Ishikawa (cell line): ENCODE data around the gene CDS1.

Experiments
- CEBPB ChIP-seq: IDR thresholded peaks from 2 replicates; pipeline ENCODE4 v1.6.1; 2012
- CREB1 ChIP-seq: IDR thresholded peaks from 2 replicates; pipeline ENCODE4 v1.6.1; 2012; ENCODE audit warnings: low read depth
- EGR1 ChIP-seq: IDR thresholded peaks from 2 replicates; pipeline ENCODE4 v1.6.1; 2012
- EP300 ChIP-seq: IDR thresholded peaks from 2 replicates; pipeline ENCODE4 v1.6.1; 2012; ENCODE audit warnings: borderline replicate concordance
- FOXM1 ChIP-seq: IDR thresholded peaks from 2 replicates; pipeline ENCODE4 v1.6.1; 2012; ENCODE audit warnings: low read depth, borderline replicate concordance
- MAX ChIP-seq: IDR thresholded peaks from 2 replicates; pipeline ENCODE4 v1.6.1; 2012
- NFIC ChIP-seq: IDR thresholded peaks from 2 replicates; pipeline ENCODE4 v1.6.1; 2012
- RAD21 ChIP-seq: IDR thresholded peaks from 2 replicates; pipeline ENCODE4 v1.6.1; 2012; ENCODE audit warnings: low read depth
- REST ChIP-seq: IDR thresholded peaks from 2 replicates; pipeline ENCODE4 v1.6.1; 2012; ENCODE audit warnings: low read depth, mild to moderate bottlenecking
- TAF1 ChIP-seq: IDR thresholded peaks from 2 replicates; pipeline ENCODE4 v1.6.1; 2012; ENCODE audit warnings: low read depth, mild to moderate bottlenecking
- TCF12 ChIP-seq: IDR thresholded peaks from 2 replicates; pipeline ENCODE4 v1.6.1; 2012; ENCODE audit warnings: low read depth
- TEAD4 ChIP-seq: IDR thresholded peaks from 2 replicates; pipeline ENCODE4 v1.6.1; 2012
- USF1 ChIP-seq: IDR thresholded peaks from 2 replicates; pipeline ENCODE4 v1.6.1; 2012
- YY1 ChIP-seq: IDR thresholded peaks from 2 replicates; pipeline ENCODE4 v1.6.1; 2012; ENCODE audit warnings: low read depth
- ZBTB7A ChIP-seq: IDR thresholded peaks from 2 replicates; pipeline ENCODE4 v1.6.1; 2012; ENCODE audit warnings: low read depth

CDS1 gene

GRCh38 chr4:84563002-84563401 is 19.9 kb upstream of the CDS1 start:
- TF ChIP-seq CREB1, result no peak
- no peak for TF ChIP-seq CEBPB
- no peak for TF ChIP-seq NFIC
- TF ChIP-seq RAD21, result no peak
- TF ChIP-seq EP300, result no peak
- TF ChIP-seq FOXM1, result no peak
- no peak for TF ChIP-seq MAX
- TF ChIP-seq TCF12, result no peak
- no peak for TF ChIP-seq USF1
- TF ChIP-seq EGR1, result no peak
- no peak for TF ChIP-seq YY1
- TF ChIP-seq TEAD4, result no peak
- no peak for TF ChIP-seq REST

- no peak for TF ChIP-seq EP300
- TF ChIP-seq FOXM1, result no peak
- TF ChIP-seq TCF12, result no peak
- TF ChIP-seq EGR1, result no peak
- TF ChIP-seq USF1, result no peak
- no peak for TF ChIP-seq REST
- TF ChIP-seq RAD21, result no peak
- no peak for TF ChIP-seq MAX
- no peak for TF ChIP-seq TEAD4
- no peak for TF ChIP-seq YY1
- TF ChIP-seq NFIC, result no peak
- TF ChIP-seq TAF1, result no peak
- no peak for TF ChIP-seq ZBTB7A
- TF ChIP-seq CEBPB, result no peak
- TF ChIP-seq CREB1, result no peak
Observed at GRCh38 chr4:84565951-84566350, 17.0 kb upstream of the CDS1 start.

GRCh38 chr4:84568496-84568895 is 14.4 kb upstream of the CDS1 start:
- TF ChIP-seq TEAD4, result no peak
- no peak for TF ChIP-seq EP300
- TF ChIP-seq RAD21, result no peak

- no peak for TF ChIP-seq REST
- TF ChIP-seq YY1, result no peak
- no peak for TF ChIP-seq MAX
- TF ChIP-seq EGR1, result no peak
- TF ChIP-seq RAD21, result no peak
- no peak for TF ChIP-seq NFIC
- TF ChIP-seq TCF12, result no peak
- no peak for TF ChIP-seq ZBTB7A
- TF ChIP-seq CEBPB, result no peak
- no peak for TF ChIP-seq USF1
- no peak for TF ChIP-seq FOXM1
- no peak for TF ChIP-seq TEAD4
- no peak for TF ChIP-seq EP300
- no peak for TF ChIP-seq CREB1
- no peak for TF ChIP-seq TAF1
Observed at GRCh38 chr4:84569009-84569408, 13.9 kb upstream of the CDS1 start.
